Measurements from ENCODE around the gene WWOX. TPM values are rescaled to one million over a fixed set of nuclear protein-coding genes. Genes with fewer than 3 reads are reported as not detected.

The WWOX gene
- total and polyA plus RNA-seq, 4 donors = 5.4 to 61.5 (median 18.4) TPM

GRCh38 chr16:78535098-78535497 lies 435.6 kb downstream of the WWOX start:
- Histone ChIP-seq H3K27me3 (ENCODE audit: control insufficient read depth in 3 of 3, insufficient read depth in 3 of 3, low read length in 2 of 3) (no peaks in the 10 kb centered on the region), H3K36me3 (ENCODE audit: control insufficient read depth in 4 of 4, insufficient read depth in 4 of 4, low read length in 4 of 4) (no peaks in the 10 kb centered on the region), H3K9ac (ENCODE audit: insufficient read depth in 1 of 2, low read length in 2 of 2) (no peak overlapping the region), H3K4me3 (no peak overlapping the region), H3K4me1 (ENCODE audit: control insufficient read depth in 5 of 5, insufficient read depth in 5 of 5, low read length in 5 of 5) (no peaks in the 10 kb centered on the region), H3K27ac (ENCODE audit: low read depth in 1 of 2, low read length in 1 of 2) (no peak overlapping the region), H3K9me3 (ENCODE audit: control insufficient read depth in 4 of 4, insufficient read depth in 3 of 4, low read length in 3 of 4) (no peaks in the 10 kb centered on the region)
- TF ChIP-seq CTCF (IDR thresholded peaks at IDR 0.05; ENCODE audit: control extremely low read depth, extremely low read depth) = no peak
- ATAC-seq (ENCODE audit: insufficient read depth, low FRiP score) = no peak
- WGBS, 2 donors = 88 to 91% methylated on average over 4 of the region's 4 CpGs
- DNase-seq = no peak

GRCh38 chr16:78537511-78537910 lies 438.1 kb downstream of the WWOX start:
- DNase-seq = no peak
- Histone ChIP-seq H3K27ac (ENCODE audit: low read depth in 1 of 2, low read length in 1 of 2) (no peak overlapping the region), H3K4me1 (ENCODE audit: control insufficient read depth in 5 of 5, insufficient read depth in 5 of 5, low read length in 5 of 5) (no peaks in the 10 kb centered on the region), H3K27me3 (ENCODE audit: control insufficient read depth in 3 of 3, insufficient read depth in 3 of 3, low read length in 2 of 3) (no peaks in the 10 kb centered on the region), H3K9me3 (ENCODE audit: control insufficient read depth in 4 of 4, insufficient read depth in 3 of 4, low read length in 3 of 4) (no peaks in the 10 kb centered on the region), H3K9ac (ENCODE audit: insufficient read depth in 1 of 2, low read length in 2 of 2) (no peak overlapping the region), H3K36me3 (ENCODE audit: control insufficient read depth in 4 of 4, insufficient read depth in 4 of 4, low read length in 4 of 4) (no peaks in the 10 kb centered on the region), H3K4me3 (no peak overlapping the region)
- no peak for TF ChIP-seq CTCF (IDR thresholded peaks at IDR 0.05; ENCODE audit: control extremely low read depth, extremely low read depth)
- 96% methylated on average over 10 of the region's 10 CpGs for WGBS, 2 donors
- ATAC-seq (ENCODE audit: insufficient read depth, low FRiP score) = no peak

- no peaks in the 10 kb centered on the region for H3K36me3 ChIP-seq (ENCODE audit: control insufficient read depth in 4 of 4, insufficient read depth in 4 of 4, low read length in 4 of 4)
- WGBS, 2 donors = 72 to 77% methylated on average over 9 of the region's 9 CpGs
Observed at GRCh38 chr16:78538292-78538691, 438.8 kb downstream of the WWOX start.

More at GRCh38 chr16:78538292-78538691, 438.8 kb downstream of the WWOX start:
- ATAC-seq (ENCODE audit: insufficient read depth, low FRiP score) (no peak), DNase-seq (no peak)
- no peak overlapping the region for H3K9ac ChIP-seq (ENCODE audit: insufficient read depth in 1 of 2, low read length in 2 of 2)
- no peak for TF ChIP-seq CTCF (IDR thresholded peaks at IDR 0.05; ENCODE audit: control extremely low read depth, extremely low read depth)
- H3K27ac ChIP-seq (ENCODE audit: low read depth in 1 of 2, low read length in 1 of 2) = no peak overlapping the region
- H3K4me3 ChIP-seq = no peak overlapping the region
- no peaks in the 10 kb centered on the region for H3K9me3 ChIP-seq (ENCODE audit: control insufficient read depth in 4 of 4, insufficient read depth in 3 of 4, low read length in 3 of 4)
- H3K4me1 ChIP-seq (ENCODE audit: control insufficient read depth in 5 of 5, insufficient read depth in 5 of 5, low read length in 5 of 5) = peaks cover 0 to 4% (median 0%) of the 10 kb centered on the region in 5 donors
- no peaks in the 10 kb centered on the region for H3K27me3 ChIP-seq (ENCODE audit: control insufficient read depth in 3 of 3, insufficient read depth in 3 of 3, low read length in 2 of 3)
